T-helper 9 cell (primary cell): ENCODE measurements around the gene IFNA4.

Source experiments
- DNase-seq: peaks from one replicate; pipeline ENCODE4 v3.0.0-alpha.2; 2020

IFNA4 gene

GRCh38 chr9:21165516-21165915 is 21.9 kb downstream of the IFNA4 start:
- DNase-seq: no peak

- no peak for DNase-seq
Measured at GRCh38 chr9:21160178-21160577, 27.2 kb downstream of the IFNA4 start.

- no peak for DNase-seq
Measured at GRCh38 chr9:21155501-21155900, 31.9 kb downstream of the IFNA4 start.

- DNase-seq: no peak
Measured at GRCh38 chr9:21154018-21154608, 33.3 kb downstream of the IFNA4 start.

GRCh38 chr9:21153336-21154017 is 33.9 kb downstream of the IFNA4 start:
- no peak for DNase-seq

- no peak for DNase-seq
Measured at GRCh38 chr9:21144603-21145002, 42.8 kb downstream of the IFNA4 start.

GRCh38 chr9:21141427-21141882 is 45.9 kb downstream of the IFNA4 start, which contains the start of gene IFNW1:
IFNW1 (minus strand) TSS chr9:21141832; CDS start chr9:21141570, 262 bp downstream.
- DNase-seq: no peak

- no peak for DNase-seq
Measured at GRCh38 chr9:21137020-21137419, 50.4 kb downstream of the IFNA4 start.
